ENCODE results near the gene SCN4A.
A peak's percentile ranks its signal among the peaks of the same experiment; 100 is the strongest.

Gene SCN4A

DNA sequence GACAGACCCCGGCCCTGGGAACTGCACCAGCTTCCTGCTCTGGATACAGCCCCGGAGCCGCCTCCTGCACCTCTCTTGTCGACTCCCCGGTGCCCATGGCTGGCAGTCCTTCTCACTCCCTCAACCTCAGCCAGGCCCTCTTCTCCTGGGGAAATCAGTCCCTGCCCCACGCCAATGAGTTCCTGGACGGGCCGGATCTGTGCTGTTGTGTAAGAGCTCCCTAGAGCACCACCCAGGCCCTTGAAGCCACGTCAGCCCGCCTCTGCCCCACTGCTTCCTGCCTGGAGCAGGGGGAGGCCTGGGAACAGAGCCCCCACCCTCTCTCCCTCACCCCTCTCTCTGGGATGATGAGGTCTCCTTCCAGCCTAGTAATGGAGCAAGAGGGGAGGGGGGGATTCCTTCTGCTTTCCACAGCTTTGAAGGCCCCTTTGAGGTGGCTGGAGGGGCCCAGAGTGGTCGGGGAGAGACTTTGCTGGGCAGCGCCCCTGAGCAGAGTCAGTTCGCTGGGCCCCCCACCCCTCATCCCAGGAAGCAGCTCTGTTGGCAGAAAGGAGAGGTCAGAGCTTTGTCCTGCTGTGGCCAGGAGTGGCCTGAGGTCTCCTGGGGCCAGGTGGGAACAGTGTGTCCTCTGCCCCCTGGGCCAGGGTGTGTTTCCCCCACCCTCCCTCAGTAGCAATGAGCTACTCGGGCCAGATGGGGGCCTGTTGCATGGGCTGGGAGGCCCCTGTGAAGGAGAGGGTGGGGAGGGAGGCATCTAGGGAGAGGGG lies 29.2 kb upstream of the SCN4A start:
- no peak for DNase-seq

DNA sequence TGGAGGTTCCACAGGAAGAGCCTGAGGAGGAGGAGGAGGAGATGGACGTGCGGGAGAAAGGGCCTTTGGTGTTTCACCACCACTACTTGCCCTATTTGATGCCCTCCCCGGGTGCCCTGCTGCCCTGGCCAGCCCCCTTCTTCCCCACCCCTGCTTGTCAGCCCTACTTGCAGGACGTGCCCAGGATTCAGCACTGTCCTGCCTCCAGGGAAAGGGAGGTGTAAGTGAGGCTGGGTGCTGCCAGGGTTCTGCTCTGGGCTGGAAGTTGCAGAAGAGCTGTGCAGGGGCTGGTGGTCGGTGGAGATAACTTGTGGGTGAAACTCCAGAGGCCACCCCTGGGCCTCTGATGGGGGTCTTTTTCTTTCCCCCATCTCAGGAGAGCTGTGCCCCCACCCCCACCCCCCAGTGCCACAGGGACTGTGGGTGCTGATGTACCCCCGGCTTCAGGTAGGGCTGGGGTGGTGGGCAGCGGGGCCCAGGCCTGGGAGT lies 28.4 kb upstream of the SCN4A start:
- DNase-seq: no peak

DNA sequence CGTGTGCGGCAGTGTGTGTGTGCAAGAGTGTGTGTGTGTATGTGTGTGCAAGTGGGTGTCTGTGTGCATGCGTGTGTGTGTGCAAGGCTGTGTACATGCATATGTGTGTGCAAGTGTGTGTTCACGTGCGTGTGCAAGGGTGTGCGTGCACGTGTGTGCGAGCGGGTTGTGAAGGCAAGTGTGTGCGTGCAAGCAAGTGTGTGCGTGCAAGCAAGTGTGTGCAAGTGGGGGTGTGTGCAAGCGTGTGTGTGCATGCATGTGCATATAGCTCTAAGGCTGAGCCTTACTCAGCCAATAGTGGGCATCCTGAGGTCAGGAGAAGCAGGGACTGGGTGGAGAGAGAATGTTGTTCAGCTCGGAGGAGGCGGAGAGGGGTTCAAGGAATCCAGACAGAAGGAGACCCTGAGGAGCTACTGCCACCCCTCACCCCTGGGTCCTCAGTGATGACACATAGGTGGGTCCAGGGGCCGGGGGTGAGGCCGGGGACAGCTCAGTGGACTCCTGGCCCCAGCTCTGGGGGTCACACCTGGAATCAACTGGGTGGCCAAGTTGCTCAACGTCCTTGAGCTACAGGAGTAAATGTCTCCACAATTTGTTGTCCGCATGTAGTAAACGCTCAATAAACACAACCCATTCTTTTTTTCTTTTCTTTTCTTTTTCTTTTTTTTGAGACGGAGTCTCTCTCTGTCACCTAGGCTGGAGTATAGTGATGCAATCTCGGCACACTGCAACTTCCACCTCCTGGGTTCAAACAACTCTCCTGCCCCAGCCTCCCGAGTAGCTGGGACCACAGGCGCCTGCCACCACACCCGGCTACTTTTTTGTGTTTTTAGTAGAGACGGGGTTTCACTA lies 27.2 kb upstream of the SCN4A start:
- DNase-seq: no peak

DNA sequence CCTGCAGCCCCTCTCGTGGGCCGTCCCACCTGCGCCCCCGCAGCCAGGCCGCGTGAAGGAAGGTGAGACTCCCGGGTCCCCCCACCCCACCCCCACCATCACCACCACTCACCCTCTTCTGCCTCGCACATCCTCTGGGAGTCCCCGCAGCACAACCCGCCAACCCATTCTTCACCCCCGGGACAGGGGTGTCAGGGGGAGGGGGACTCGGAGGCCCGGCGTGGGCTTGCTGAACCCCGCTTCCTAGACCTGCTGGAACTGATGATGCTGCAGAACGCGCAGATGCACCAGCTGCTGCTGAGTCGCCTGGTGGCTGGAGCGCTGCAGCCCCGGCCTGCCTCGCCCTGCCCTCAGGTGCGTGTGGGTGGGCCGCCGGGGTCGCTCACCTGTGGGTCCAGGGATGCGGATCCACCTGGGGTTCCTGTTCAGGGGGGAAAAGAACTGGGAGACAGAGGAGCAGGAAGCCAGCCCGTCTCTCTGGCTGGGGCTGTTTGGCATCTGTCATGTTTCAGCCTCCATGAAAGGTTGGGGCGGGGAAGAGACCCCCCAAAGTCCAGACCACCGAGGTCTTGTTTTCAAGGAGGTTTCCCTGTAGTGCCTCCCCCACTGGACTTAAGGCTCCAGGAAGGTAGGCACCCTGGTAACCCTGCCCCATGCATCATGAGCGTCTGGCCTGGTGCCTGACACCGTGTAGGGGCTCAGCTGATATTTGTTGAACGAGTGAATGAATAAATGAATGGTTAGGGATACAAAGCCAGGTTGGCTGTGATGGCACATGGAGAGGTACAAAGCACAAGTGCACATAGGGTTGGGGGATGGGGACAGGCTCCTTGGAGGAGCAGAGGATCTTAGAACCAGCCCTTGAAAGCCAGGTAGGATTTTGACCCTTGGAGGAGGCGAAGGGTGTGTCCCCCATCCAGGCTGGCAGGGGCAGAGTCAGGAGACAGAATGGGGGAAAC lies 26.3 kb upstream of the SCN4A start:
- DNase-seq: no peak

DNA sequence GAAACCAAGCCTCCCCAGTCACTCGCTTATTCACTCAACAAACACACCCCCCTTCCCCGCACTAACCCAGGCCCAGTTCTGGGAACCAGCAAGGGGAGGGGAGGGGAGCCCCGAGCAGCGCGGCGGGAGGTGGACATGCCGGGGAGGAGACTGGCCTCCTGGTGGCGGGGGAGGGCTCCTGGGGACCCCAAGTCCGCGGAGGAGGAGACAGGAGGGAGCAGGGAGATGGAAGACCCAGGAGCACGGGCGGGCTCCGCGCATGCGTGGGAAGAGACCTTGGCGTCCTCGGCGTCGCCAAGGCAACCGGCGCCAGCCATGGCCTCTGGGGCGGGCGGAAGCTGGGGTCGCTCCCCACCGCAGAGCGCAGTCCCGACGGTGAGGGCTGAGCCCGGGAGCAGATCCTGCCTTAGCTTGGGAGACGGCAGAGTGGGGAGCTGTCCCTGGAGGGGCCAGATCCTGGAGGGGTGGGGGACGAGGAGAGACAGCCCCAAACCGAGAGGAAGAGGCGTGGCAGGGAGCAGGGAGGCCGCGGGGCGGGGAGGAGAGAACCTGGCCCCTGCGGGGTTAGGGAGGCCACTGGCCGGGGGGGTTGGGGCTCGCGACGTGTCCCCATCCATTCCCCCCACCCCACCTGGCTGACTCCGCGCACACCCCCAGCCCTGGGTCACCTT lies 25.5 kb upstream of the SCN4A start, which contains the start of gene PRR29:
Gene PRR29, plus strand, starts transcription at position 302 of the 671 bp plus-strand sequence. Its CDS starts 14 bp downstream, at position 316.
- peak; percentile 61 to 64 for DNase-seq

DNA sequence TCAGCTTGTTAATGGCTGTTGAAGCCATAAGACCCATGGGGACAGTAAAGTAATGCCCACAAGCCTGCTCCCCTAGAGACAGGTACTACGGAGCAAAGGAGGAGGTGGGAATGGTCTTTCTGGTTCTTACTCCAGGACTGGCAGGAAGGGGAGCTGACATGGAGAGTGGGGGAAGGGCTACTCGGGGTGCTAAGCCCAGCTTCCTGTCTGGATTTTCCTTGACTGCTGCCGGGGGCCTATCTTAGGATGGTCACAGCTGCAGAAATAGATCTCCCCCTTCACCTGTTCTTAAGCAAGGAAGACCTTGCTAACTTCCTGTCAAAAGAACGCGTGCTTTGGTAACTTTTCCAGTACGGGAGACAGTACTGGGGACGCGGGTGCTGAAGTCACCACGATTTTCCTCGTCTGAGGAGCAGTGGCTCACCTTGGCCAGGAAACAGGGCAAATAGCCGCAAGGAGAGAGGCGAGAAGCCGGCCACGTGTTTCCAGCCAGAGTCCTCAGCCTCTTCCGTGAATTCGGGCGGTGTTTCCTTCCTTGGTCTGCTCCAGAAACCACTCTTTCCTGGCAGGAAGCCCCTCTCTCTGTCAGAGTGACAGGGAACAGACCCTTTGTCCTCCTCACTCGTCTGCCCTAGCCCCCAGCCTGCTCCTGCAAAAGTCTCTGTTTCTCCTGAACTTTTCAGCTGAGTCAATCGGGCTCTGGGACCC lies 24.8 kb upstream of the SCN4A start:
- DNase-seq: no peak

DNA sequence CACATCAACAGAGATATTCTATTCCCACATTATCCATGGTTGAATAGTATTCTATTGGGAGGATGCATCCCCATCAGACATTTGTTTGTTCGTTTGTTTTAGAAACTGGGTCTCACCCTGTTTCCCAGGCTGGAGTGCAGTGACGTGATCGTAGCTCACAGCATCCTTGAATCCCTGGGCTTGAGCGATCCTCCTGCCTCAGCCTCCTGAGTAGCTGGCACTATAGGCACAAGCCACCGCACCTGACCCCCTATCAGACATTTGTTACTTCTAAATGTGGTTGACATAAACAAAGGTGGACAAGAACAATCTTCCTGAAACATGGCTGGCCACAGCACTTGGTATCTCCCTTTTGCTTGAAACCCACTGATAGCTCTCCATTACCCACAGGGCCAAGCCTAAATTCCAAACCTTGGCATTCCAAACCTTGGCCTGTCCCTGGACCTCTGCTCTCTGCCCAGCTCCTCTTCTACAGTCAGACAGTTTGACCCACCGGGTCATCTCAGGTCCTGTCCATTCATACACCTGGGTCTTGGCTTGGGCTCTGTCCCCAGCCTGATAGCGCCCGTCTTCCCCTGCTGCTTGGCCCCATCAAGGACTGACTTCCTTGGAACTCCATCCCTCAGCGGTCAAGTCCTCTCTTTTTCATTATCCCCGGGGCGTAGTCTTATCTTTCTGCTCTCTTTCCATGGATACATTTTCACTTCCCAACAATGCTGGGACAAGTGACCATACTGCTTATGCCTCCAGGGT lies 23.9 kb upstream of the SCN4A start:
- no peak for DNase-seq

DNA sequence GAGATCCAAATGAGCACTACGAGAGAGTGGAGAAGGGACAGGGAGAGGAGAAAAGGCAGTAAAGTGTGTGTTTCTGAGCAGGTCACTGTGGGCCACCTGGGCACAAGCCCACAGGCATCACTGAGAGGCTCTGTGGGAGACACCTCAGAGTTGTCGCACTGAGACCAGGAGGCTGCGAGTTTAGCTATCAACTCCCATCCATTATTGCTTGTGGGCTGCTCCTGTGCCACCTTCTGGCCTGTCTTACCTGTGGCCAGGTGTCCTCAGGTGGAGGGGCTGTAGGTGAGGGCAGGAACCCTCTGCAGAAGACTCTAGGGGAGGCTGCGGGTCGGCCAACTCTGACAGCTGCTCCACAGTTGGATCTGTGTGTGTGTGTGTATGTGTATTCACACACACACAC lies 22.9 kb upstream of the SCN4A start:
- no peak for DNase-seq

DNA sequence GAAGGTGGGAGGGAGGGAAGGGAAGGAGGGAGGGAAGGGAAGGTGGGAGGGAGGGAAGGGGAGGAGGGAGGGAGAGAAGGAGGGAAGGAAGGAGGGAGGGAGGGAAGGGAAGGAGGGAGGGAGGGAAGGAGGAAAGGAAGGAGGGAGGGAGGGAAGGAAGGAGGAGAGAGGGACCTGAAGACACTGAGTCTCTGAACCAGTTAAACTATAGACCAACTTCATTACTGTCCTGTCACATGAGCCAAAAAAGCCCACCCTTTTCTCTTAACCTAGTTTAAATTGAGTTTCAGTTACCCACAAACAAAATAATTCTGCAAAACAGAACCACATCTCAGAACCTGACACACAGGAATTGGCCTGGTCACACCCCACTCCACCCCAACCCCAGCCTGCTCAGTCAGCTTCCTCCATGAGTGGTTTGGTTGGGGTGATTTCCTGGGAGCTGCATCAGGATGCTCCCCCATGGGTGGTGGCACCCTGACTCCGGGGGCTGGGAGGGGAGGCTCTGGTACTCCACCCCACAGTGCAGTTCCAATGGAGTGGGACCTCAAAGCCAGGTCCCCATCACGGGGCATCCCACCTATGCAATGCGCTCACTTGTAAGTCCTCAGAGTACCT lies 20.8 kb upstream of the SCN4A start:
- no peak for DNase-seq

DNA sequence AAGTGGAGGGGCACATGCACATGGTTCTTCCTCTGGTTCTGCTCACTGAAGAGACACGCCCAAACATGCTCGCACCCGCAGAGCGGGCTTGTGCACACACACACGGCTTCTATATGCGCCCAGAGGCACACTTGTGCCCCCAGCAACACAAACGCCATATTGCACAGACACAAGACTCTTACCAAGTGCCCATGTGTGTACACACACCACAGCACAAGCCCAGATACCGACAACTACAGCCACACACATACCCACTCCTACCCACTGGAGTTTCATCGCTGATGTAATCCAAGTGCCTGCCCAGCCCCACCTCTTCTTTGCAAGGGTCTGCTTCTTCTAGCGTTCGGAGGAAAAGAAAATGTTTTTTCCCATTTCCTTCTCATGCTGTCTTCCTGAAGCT lies 18.9 kb upstream of the SCN4A start:
- DNase-seq: no peak

DNA sequence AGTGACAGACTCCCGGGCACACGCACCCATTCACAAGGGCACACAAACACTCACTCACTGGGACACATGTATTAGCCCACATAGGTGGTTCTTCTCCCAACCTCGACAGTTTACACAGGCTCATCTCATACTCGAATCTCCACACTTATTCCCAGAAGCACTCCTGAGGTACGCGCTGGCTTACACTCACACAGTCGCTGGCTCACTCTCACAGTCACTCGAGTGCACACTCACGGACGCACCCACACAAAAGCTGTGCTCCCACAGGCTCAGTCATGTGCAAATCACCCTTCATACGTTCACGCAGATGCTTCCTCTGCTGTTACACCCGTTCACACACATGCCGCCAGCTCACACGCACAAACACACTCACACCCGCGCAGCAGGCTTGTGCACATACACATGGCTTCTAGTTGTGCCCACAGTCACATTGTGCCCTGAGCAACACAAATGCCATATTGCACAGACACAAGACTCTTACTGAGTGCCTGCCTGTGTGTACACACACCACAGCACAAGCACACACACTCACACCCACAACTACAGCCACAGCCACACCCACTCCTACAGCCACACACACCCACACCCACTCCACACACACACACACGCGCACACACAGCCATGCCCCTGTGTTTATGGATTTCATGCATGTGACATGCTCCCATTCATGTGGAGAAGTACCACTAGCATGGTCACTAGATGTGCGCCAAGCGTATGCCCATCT lies 17.1 kb upstream of the SCN4A start:
- no peak for DNase-seq

DNA sequence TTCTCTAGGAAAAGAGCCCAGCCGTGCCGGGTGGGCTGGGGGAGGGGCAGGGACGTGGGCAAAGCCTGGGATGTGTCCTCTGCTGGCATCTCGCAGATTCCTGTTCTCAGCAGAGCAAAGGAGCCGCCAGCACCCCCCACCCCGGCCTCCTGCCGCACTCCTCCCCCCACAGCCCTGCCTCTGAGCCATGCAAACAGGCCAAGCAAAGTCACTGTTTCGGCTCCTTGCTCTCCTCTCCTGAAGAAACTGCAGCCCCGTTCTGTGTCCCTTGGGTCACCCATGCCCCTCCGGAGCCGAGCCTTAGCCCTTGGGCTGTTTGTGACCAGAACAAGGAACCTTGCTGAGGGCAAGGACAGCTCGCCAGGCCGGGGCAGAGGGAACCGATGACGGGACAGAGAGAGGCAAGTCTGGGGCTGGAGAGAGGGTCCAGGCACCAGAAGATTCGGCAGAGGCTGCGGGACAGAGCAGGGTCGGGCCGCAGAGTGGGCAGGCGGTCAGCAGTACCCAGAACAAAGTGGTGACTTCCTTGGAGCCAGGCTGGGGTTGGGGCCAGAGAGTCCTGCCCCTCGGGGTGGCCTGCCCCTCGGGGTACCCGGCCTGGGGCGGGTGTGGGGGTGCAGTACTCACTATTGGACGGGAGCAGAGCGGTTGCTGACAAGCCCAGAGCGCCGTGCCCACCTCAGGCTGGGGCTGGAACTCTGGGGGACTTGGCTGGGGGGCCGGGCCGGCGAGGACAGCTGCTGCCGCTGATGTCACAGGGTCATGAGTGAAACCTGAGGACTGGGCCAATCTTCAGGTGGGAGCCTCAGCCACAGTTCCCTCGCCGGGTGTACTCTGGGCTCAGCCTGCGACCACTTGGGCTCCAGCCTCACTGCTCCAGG lies 16.3 kb upstream of the SCN4A start:
- no peak for DNase-seq

DNA sequence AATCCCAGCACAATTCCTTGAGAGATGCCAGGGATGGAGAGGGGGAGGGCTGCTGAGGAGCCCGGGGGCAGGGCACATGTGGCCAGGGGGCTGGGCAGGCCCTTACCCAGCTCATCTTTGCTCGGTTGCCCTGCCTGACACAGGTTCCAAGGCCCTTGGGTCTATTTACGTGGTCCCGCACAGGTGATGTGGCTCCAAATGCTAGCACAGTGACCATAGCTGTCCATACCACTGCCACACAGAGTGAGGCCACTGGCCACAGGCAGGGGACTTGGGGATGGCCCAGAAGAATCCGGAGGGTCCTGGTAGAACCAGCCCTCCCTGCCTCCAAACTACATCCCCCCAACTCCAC lies 15.4 kb upstream of the SCN4A start:
- no peak for DNase-seq

DNA sequence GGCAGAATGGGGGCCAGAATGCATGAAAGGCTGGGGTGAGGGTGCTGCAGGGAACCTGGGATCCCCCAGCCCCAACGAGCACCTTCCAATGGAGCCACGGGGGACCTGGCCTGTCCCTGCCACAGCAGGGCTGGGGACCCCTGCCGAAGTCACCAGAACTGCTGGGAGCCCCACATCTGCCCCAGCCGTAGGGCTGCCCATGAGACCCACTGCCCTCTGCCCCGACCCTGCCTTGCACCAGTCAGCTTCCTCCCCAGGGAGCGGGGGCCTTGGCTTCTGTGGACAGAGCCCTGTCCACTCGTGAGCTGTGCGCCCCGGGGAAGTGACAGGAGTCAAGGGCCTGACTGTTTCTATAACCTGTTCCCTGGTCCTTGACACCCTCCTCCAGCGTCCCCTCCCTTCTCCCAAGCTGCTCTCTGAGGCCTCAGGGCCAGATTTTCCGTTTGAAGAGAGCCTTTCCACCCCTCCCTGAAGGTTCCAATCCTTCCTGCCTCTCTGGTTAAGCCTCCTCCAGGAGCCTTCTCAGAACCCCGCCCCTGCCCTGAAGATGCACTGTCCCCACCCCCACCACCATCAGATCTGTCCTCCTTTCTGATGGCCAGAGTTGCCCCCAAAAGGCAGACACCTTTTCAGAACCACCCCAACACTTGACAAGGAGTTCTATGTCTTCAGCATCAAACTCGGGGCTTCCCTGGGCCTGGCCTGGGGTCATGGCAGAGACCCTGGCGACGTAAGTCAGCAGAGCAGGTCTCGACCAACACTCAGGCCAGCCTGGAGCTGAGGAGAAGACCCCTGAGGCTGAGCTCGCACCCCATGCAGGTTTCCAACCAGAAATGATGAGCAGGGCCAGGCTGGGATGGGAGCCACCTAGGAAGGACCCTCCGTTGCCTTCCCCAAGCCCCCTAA lies 14.8 kb upstream of the SCN4A start:
- DNase-seq: no peak

DNA sequence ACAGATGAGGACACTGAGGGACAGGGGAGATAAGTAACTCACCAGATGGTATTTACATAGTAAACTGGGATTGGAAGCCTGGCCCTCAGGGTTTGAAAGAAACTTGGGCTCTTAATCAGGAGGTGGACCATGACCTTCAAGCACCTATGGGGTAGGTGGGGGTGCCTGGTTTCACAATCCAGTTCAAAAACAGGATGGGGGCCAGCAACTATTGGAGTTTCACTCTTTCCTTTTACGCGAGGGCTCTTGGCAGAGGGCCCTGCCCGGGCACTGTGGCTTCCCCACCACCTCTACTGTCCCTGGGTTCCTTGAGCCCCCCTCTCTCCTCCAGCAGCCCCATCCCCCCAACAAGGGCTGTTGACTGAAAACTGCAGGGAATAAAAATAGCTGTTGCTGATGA lies 14.1 kb upstream of the SCN4A start:
- no peak for DNase-seq

DNA sequence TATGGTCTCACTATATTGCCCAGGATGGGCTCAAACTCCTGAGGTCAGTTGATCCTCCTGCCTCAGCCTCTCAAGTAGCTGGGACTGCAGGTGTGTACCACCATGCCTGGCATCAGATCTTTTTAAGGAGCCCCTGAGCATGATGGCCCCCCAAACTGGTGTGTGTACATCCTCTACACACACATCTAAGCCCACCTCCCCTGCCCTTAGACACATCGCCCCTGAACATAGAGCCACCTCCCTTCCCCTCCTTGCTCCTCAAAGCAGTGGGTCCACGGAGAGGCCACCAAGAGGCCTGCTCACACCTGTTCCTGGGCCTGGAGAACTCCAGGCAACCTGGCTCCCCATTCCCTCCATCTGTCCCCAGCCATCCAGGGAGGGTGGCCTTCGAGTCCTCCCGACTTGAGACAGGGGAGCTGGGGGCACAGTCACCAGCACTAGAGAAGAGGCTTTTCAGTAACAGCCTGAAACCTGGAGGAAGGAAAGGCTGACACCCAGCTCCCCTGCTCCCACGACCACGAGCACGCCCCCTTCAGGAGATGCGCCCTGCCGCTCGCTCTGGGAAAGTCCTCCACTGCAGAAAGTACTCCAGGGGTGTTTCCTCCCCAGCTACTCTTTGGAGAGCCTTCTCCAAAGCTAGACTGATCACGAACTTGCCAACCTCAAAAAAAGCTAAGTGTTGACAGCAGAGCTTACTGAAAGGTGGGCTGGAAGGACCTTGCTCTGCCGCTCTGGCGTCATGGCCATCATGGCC lies 12.8 kb upstream of the SCN4A start:
- no peak for DNase-seq

All from stimulated activated CD4-positive, alpha-beta T cell treated with anti-CD3 and anti-CD28 coated beads, Interleukin-2, amount 100 ng/mL, for 48 hours (primary cell).